Epithelial cell of esophagus (primary cell): ENCODE measurements around the gene CFAP92.

Experiments
- DNase-seq: peaks from one replicate; pipeline ENCODE4 v3.0.0; 2010; ENCODE audit warnings: low read depth
- H3K4me3 ChIP-seq: 2 replicates; pipeline ENCODE4 v1.5.1; 2011; ENCODE audit warnings: mild to moderate bottlenecking, low read length, control low read depth
- TF ChIP-seq, protein P1 (sequence below): IDR thresholded peaks from 2 replicates; pipeline ENCODE4 v1.5.1; 2011; ENCODE audit warnings: low read depth, mild to moderate bottlenecking, low read length, control low read depth, inconsistent platforms; ENCODE audit not compliant: insufficient read depth; ENCODE audit errors: missing control alignments

CFAP92 gene

DNA sequence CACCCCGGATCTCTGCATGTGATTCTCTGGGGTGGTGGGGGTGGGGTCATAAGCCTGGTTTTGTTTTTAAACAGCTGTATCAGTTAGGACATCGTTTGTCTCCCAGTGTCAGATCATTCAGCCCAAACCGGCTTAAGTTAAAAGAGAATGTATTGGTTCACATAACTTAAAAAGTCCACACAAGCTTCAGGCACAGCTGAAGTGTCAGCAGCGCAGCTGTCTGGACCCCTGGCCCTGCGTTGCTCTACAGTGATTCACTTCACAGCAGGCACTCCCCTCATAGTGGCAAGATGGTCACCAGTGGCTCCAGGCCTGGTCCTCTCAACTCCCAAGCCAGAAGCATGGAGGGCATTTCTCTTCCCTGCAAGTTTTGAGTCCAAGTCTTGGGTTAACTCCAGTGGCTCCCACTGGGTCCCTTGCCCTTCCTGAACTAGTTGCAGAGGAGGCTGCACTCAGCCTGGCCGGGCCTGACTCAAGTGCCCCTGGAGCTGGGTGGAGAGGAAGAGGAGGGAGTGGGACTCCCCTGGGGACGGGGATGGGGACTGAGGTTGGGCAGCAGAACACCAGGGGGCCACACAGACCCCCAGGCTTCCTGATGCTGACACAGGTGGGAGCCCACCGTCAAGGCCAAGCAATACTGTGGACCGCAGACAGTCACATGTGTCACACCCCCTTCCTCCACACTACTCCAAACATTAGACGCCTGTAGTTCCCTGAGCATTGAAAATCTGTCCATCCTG lies 37.8 kb upstream of the CFAP92 start:
- no peak overlapping the region for H3K4me3 ChIP-seq
- TF ChIP-seq, protein P1, sequence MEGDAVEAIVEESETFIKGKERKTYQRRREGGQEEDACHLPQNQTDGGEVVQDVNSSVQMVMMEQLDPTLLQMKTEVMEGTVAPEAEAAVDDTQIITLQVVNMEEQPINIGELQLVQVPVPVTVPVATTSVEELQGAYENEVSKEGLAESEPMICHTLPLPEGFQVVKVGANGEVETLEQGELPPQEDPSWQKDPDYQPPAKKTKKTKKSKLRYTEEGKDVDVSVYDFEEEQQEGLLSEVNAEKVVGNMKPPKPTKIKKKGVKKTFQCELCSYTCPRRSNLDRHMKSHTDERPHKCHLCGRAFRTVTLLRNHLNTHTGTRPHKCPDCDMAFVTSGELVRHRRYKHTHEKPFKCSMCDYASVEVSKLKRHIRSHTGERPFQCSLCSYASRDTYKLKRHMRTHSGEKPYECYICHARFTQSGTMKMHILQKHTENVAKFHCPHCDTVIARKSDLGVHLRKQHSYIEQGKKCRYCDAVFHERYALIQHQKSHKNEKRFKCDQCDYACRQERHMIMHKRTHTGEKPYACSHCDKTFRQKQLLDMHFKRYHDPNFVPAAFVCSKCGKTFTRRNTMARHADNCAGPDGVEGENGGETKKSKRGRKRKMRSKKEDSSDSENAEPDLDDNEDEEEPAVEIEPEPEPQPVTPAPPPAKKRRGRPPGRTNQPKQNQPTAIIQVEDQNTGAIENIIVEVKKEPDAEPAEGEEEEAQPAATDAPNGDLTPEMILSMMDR, result no peak
- DNase-seq, result no peak

DNA sequence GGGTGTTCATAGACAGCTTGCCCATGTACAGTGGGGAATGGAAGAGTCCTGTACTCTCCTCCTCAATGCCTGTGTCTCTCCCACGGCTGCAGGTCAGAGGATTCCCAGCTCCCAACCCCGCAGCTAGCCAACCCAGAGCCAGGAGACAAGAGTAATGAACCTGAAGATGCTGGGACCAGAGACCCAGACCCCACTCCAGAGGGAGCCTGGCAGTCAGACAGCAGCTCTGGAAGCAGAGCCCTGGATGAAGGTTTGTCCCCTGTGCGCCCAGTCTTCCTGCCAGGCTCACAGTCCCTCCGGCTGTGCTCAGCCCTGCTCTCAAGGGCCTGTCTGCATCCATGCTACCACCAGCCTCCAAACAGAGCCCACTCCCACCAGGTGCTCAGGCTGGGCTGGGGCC lies 36.7 kb upstream of the CFAP92 start:
- TF ChIP-seq, protein P1, result no peak
- DNase-seq, result no peak

DNA sequence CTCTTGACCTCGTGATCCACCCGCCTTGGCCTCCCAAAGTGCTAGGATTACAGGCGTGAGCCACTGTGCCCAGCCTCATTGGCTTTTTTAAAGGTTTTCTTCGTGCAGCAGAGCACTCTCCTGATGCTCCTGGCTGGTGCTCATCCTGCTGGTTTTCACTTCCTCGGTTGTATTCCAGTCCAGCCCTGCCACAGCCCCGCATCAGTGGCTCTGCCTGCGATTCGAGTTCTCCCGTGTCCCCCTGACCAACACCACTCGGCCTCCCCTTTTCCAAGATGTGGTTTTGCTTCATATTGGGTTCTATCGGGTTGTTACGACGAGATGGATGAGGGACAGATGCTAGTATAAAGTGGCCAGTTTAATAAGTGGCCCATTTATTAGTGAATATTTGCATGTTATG lies 35.0 kb upstream of the CFAP92 start:
- DNase-seq, result no peak
- H3K4me3 ChIP-seq, result no peak overlapping the region
- TF ChIP-seq, protein P1, result no peak

More for the DNA sequence above, 36.7 kb upstream of the CFAP92 start:
- H3K4me3 ChIP-seq, result no peak overlapping the region

DNA sequence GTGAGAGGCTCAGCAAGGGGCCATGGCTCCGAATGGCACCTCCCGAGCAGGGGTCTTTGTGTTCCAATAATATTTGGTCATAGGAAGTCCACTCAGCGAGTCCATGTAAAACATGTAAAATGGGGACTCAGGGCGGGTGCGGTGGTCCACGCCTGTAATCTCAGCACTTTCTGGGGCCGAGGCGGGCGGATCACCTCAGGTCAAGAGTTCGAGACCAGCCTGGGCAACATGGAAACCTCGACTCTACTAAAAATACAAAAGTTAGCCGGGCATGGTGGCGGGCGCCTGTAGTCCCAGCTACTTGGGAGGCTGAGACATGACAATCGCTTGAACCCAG lies 33.6 kb upstream of the CFAP92 start:
- TF ChIP-seq, protein P1, result no peak
- no peak for DNase-seq
- H3K4me3 ChIP-seq, result peak overlapping the region; percentile 33

DNA sequence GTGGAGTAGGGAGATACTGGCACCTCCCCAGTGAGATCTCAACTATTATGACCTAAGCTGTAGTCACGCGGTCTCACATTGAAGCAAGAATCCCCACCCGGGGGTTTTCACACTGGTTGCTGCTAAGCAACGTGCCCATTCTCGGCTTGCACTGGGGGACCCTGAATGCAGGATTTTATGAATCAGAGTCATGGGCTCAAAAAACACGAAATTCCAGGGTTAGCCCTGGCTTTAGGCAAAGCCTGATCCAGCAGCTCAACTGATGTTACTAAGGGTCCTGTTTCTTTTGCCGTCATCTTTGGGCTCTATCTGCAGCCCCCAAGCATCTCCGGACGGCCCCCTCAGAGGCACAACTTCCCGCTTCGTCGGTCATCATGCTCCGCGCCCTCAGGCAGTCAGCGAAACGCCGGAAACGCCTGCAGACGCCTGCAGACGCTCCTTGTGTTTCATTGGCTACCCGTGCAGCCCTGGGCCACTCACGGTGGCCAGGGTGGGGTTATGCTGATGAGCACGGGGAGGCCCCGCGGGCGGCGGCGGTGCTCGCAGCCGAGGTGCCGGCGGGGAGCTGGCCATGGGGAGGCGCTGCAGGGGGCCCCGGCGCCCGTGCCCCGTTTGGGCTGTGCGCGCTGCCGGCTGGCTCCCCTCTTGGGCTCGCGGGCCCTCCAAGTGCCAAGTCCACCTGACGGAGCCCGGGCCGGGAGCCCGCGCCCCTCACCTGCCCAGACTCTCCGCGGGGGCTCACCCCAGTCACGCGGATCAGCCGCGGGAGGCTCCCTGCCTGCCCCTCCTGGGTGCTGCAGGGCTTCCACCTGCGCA lies 33.1 kb upstream of the CFAP92 start:
- DNase-seq, result peak; percentile 91
- peak overlapping the region; percentile 33 for H3K4me3 ChIP-seq
- TF ChIP-seq, protein P1, result no peak

DNA sequence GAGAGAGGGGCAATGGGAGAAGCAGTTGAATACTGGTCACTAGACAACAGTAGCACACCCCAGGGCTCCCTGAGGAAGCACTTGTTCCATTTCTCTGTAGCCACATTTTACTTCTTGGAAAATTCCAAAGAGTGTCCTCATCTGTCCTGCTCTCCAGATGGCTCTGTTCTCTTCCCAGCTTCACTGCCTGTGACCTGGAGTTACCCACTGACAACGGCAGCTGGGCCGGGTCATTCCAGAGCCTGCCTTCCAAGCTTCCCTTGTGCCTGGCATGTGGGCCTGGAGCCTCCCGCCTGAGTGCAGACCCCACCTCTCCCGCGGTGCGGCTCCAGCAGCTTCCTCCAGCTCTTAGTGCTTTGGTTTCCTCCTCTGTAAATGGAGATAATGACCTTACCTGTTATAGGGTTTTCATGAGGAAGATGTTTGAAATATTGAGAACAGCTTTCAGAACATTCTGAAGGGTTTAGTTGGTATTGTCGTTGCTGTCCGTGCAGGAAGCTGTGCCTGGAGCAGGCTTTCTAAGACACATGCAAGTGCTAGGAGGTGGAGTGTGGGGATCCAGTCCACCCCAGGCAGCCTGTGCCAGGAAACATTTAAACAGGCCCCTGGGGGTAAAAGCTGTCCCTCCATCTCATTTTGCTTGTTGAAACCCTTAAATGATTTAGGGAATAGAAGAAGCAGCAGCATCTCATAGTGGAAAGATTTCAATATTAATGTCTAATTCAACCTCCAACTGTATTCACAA lies 32.0 kb upstream of the CFAP92 start:
- no peak for DNase-seq
- H3K4me3 ChIP-seq, result no peak overlapping the region
- TF ChIP-seq, protein P1, result no peak
